Testis (tissue), 3 donors: ENCODE results near the gene EXOC4. TPM values are rescaled to one million over a fixed set of nuclear protein-coding genes. Genes with fewer than 3 reads are reported as not detected.

Source experiments
- DNase-seq: peaks from one replicate; pipeline ENCODE4 v3.0.0-alpha.2; 2019
- H3K27ac ChIP-seq, 2 donors: fragments of 200-600 bp; sonication (generic); one replicate each; pipeline ENCODE4 v1.5.1; 2019
- H3K27me3 ChIP-seq: fragments of 200-600 bp; sonication (generic); one replicate; pipeline ENCODE4 v1.5.1; 2019
- H3K36me3 ChIP-seq: fragments of 200-600 bp; sonication (generic); one replicate; pipeline ENCODE4 v1.5.1; 2017; ENCODE audit warnings: low read depth; ENCODE audit errors: missing control alignments
- H3K4me1 ChIP-seq: fragments of 200-600 bp; sonication (generic); one replicate; pipeline ENCODE4 v1.5.1; 2019
- H3K4me3 ChIP-seq, 2 donors: fragments of 200-600 bp; sonication (generic); one replicate each; pipeline ENCODE4 v1.5.1; 2017 to 2019
- H3K9me3 ChIP-seq: fragments of 200-600 bp; sonication (generic); one replicate; pipeline ENCODE4 v1.5.1; 2017
- CTCF ChIP-seq, 3 experiments: fragments of 450-650 bp in 2 of 3; fragments of 200-600 bp in 1 of 3; sonication (generic) in 1 of 3; IDR thresholded peaks; one replicate each; pipeline ENCODE4 v1.5.1; 2016 to 2019; ENCODE audit warnings: antibody characterized with exemption in 3 of 3, mild to moderate bottlenecking in 2 of 3, moderate library complexity in 1 of 3
- POLR2A ChIP-seq: fragments of 450-650 bp; IDR thresholded peaks from one replicate; pipeline ENCODE4 v1.6.1; 2017; ENCODE audit warnings: antibody characterized with exemption, mild to moderate bottlenecking, moderate library complexity
- WGBS, 2 donors: methylation state at CpG; one replicate each; pipeline ENCODE4 v1.1.5; 2018; 5-methylcytosine and 5-hydroxymethylcytosine counted together
- intact Hi-C: fragments of 100-400 bp; cut with DNase I; formaldehyde crosslinking; loops from one replicate; pipeline ENCODE4 v1.15.1; 2023; ENCODE audit warnings: low total_unique reads
- polyA plus RNA-seq: library from polyadenylated mRNA; stranded (reverse); fragments of 350-450 nt; fragmentation: Illumina TruSeq; extraction: RNeasy Lipid Tissue Mini Kit (QIAGEN cat#74804); gene quantifications from one replicate; pipeline ENCODE4 v1.2.3, GENCODE V29; 2014; ENCODE audit warnings: low read depth, low replicate concordance; ENCODE audit not compliant: insufficient read depth
- total RNA-seq, 2 donors: library from RNA; depleted of rRNA; stranded (reverse); fragments of >200 nt; gene quantifications; one replicate each; pipeline ENCODE4 v1.2.3, GENCODE V29; 2016

The EXOC4 gene
- total and polyA plus RNA-seq, 3 donors from 2014 or later = 47.4 to 169 (median 142) TPM

DNA sequence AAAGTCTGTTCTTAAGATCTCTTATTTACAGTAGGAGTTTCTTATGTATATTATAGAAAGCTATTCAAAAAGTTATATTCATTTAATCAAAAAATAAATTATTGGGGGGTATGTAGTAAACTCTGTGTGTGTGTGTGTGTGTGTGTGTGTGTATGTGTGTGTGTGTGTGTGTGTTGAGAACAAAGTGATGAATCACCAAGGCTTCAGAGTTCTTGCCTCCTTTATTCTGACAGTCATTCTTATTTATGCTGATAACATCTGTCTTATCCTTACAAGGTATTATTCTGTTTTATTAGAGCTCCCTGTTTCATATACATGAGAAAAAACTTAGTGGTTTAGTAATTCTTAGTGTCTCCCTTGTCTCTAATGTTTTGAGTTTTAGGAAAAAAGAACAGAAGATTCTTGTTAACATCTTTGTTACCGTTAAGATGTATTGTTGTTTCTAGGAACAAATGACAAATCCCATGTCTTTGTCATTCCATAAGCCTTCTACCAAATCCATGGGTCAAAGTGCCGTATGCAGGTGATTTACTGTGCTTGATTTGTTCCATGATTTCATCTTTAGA, 424.0 kb downstream of the EXOC4 start:
- no peak overlapping the region for H3K27ac ChIP-seq
- H3K36me3 ChIP-seq = no peaks in the 10 kb centered on the region
- WGBS, 2 donors = 77 to 82% methylated on average over 2 of the region's 2 CpGs
- intact Hi-C loops = no loop called here
- H3K4me1 ChIP-seq = no peaks in the 10 kb centered on the region
- no peak for TF ChIP-seq CTCF (IDR thresholded peaks at IDR 0.05)
- no peak for TF ChIP-seq POLR2A
- no peak overlapping the region for H3K4me3 ChIP-seq
- H3K9me3 ChIP-seq = no peaks in the 10 kb centered on the region
- no peaks in the 10 kb centered on the region for H3K27me3 ChIP-seq
- no peak for DNase-seq

DNA sequence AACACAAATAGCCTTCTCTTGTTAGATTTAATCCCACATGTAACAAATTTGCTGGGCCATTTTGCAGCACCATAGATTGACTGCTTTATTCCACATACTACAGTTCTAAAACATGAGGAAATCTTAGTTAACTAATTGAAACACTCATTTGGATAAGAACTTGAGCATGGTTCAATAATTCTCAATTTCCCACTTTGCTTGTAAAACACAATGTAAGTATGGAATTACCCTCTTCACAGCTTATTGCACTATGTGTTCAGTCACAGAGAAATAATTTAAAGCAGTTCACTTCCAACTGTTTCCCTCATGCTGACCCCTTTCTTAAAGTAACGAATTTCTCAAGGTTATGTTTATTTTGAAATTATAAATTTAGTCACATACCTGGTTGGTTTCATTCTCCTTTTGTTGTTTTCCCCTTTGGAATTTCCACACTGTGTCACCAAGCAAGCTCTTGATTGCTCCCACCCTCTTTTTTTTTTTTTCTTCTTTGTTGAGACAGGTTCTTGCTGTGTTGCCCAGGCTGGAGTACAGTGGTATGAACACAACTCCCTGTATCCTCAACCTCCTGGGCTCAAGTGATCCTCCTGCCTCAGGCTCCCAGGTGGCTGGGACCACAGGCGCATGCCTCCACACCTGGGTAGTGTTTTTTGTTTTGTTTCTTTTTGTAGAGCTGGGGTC, 425.4 kb downstream of the EXOC4 start:
- no peaks in the 10 kb centered on the region for H3K9me3 ChIP-seq
- no peak for TF ChIP-seq CTCF (IDR thresholded peaks at IDR 0.05)
- no peak for TF ChIP-seq POLR2A
- peaks cover 5% of the 10 kb centered on the region for H3K4me1 ChIP-seq
- no peak overlapping the region for H3K27ac ChIP-seq
- 83 to 90% methylated on average over 2 of the region's 2 CpGs for WGBS, 2 donors
- DNase-seq = no peak
- H3K27me3 ChIP-seq = no peaks in the 10 kb centered on the region
- no peak overlapping the region for H3K4me3 ChIP-seq
- intact Hi-C loops = no loop called here
- H3K36me3 ChIP-seq = no peaks in the 10 kb centered on the region

DNA sequence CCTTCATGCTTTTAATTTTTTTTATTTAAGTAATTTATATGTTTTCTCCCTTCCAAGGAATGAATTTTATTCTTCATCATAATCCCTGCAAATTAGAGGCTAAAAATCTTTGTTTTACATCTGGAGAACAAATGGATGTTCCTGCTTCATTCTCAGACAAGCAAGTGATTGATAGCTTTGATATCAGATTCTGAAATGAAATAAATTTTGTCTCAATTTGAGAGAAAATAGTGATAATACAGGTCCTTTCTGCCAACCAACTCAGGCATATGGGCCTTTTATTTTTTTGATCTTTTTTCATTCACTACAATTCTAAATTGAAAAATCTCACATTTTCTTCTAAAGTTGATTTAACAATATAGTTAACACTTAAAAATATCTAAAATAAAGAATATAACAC, 427.1 kb downstream of the EXOC4 start:
- no peak for DNase-seq
- Histone ChIP-seq H3K4me3 (no peak overlapping the region), H3K27ac (no peak overlapping the region), H3K36me3 (no peaks in the 10 kb centered on the region), H3K9me3 (no peaks in the 10 kb centered on the region), H3K27me3 (no peaks in the 10 kb centered on the region), H3K4me1 (peaks cover 5% of the 10 kb centered on the region)
- intact Hi-C loops = no loop called here
- TF ChIP-seq CTCF (IDR thresholded peaks at IDR 0.05) (no peak), POLR2A (no peak)

DNA sequence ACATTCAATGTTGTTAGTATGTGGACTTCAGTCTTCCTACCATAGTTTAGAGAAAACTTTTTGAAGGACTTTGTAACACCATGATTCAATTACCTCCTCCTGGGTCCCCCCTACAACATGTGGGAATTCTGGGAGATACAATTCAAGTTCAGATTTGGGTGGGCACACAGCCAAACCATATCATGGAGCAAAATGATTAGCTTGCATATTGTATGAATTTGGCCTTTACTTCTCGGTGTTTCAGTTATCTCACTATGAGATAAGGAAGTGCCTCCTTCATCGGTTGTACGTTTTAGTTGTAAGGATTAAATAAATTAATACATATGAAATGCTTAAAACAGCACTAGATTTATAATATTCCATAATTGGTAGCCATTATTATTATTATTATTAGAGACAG, 428.7 kb downstream of the EXOC4 start:
- H3K27ac ChIP-seq = no peak overlapping the region
- intact Hi-C loops = no loop called here
- H3K9me3 ChIP-seq = no peaks in the 10 kb centered on the region
- TF ChIP-seq POLR2A (no peak), CTCF (IDR thresholded peaks at IDR 0.05) (no peak)
- H3K4me3 ChIP-seq = no peak overlapping the region
- H3K4me1 ChIP-seq = peaks cover 5% of the 10 kb centered on the region
- H3K36me3 ChIP-seq = no peaks in the 10 kb centered on the region
- 57 to 77% methylated on average over 3 of the region's 3 CpGs for WGBS, 2 donors
- H3K27me3 ChIP-seq = no peaks in the 10 kb centered on the region
- DNase-seq = no peak
